Lower lobe of right lung (tissue), 2 donors: Measurements from ENCODE around the gene OTUD5. TPM values are rescaled to one million over a fixed set of nuclear protein-coding genes. Genes with fewer than 3 reads are reported as not detected.
A peak's percentile ranks its signal among the peaks of the same experiment; 100 is the strongest.
"Not testable (repeated sequence)": the region's sequence is repeated elsewhere in the genome, so short reads cannot be mapped to it uniquely, and the experiment has no call there.

Experiments
- ATAC-seq, 2 donors: fragments of 200-7000 bp; cut with Tn5 transposase; one replicate each; pipeline ENCODE4 v1.9.1; 2020 to 2022; ENCODE audit warnings: mild to moderate bottlenecking in 2 of 2, moderate library complexity in 2 of 2
- DNase-seq: peaks from one replicate; pipeline ENCODE4 v3.0.0-alpha.2; 2020
- H3K27ac ChIP-seq: fragments of 200-600 bp; one replicate; pipeline ENCODE4 v1.8.0; 2022
- H3K27me3 ChIP-seq: fragments of 200-600 bp; one replicate; pipeline ENCODE4 v1.8.0; 2022; ENCODE audit warnings: low read depth
- H3K36me3 ChIP-seq: fragments of 200-600 bp; one replicate; pipeline ENCODE4 v1.8.0; 2022; ENCODE audit warnings: mild to moderate bottlenecking
- H3K4me1 ChIP-seq: fragments of 200-600 bp; one replicate; pipeline ENCODE4 v1.8.0; 2022
- H3K4me3 ChIP-seq: fragments of 200-600 bp; one replicate; pipeline ENCODE4 v1.8.0; 2022; ENCODE audit warnings: mild to moderate bottlenecking
- H3K9me3 ChIP-seq: fragments of 200-600 bp; one replicate; pipeline ENCODE4 v1.8.0; 2022
- intact Hi-C: fragments of 100-400 bp; cut with DNase I; formaldehyde crosslinking; loops from one replicate; pipeline ENCODE4 v1.11.0; 2022
- total RNA-seq: library from RNA; stranded (reverse); fragmentation: NEBNext Ultra II Directional; extraction: Animal tissue kit (Norgen Biotek cat#: 25700); gene quantifications from one replicate; pipeline ENCODE4 v1.2.1, GENCODE V29; 2021
- TF ChIP-seq, protein P1 (sequence below): fragments of 200-600 bp; IDR thresholded peaks from one replicate; pipeline ENCODE4 v1.8.0; 2022; ENCODE audit warnings: antibody characterized with exemption, mild to moderate bottlenecking
- donor health status: DM: no; HTN: yes; CAD: no; lungs with severe emphysema.

OTUD5 gene
- total RNA-seq, 1 donor from 2014 or later = 45.8 TPM

DNA sequence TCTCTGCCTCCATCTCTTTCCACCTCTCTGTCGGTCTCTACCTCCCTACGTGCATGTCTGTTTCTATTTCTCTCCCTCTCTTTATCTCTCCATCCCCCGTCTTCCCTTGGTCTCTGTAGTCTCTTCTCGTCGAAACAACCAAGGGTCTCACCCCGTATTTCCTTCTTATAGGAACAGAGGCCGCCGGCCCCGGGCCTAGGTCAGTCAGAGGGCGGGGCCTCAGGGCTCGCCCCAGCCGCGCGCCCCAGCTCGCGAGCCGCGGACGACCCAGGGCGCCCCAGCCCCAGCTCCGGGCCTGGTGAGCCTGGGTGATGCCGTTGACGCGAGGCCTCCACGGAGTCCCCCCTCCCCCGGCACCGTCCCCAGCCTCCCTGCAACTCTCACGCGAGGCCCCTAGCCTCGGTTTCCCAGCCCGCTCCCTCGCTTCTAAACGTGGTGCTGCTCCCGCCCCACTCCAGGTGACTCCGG is 66.4 kb downstream of the OTUD5 start:
- peak overlapping the region; percentile 68 for H3K27ac ChIP-seq

DNA sequence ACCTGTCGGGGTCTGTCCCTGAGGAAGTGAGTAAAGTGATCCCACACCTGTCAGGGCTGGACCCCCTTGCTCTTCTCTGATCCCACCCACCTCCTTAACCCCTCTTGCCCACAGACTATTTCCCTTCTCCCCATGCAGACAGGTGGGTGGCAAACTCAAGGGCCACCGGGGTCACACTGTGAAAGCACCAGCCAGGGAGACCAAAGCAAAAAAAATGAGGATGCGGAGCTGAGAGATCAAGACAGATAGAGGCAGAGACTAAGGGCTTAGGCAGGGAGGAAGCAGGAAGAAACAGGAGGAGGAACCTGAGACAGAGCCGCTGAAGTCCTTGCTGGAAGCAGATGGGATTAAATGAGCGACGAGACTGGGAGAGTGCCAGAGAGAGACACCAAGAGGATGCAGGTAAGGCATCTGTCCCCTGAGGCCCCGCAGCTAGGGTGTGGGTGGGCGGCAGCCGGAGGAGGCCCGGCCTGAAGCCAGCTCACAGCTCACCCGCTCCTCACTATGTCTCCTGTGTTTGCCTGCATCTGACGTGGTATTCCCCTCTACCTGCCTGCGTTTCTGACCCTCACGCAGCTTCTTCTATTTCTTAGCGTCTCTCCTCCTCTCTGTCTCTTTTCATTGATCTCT is 67.0 kb downstream of the OTUD5 start:
- Histone ChIP-seq H3K4me3 (peak overlapping the region; percentile 62), H3K27ac (no peak overlapping the region), H3K4me1 (peaks cover 11% of the 10 kb centered on the region), H3K9me3 (no peaks in the 10 kb centered on the region), H3K36me3 (peaks cover 7% of the 10 kb centered on the region), H3K27me3 (no peaks in the 10 kb centered on the region)
- intact Hi-C loops = no loop called here
- ATAC-seq (no peak), DNase-seq (no peak)
- TF ChIP-seq, protein P1, sequence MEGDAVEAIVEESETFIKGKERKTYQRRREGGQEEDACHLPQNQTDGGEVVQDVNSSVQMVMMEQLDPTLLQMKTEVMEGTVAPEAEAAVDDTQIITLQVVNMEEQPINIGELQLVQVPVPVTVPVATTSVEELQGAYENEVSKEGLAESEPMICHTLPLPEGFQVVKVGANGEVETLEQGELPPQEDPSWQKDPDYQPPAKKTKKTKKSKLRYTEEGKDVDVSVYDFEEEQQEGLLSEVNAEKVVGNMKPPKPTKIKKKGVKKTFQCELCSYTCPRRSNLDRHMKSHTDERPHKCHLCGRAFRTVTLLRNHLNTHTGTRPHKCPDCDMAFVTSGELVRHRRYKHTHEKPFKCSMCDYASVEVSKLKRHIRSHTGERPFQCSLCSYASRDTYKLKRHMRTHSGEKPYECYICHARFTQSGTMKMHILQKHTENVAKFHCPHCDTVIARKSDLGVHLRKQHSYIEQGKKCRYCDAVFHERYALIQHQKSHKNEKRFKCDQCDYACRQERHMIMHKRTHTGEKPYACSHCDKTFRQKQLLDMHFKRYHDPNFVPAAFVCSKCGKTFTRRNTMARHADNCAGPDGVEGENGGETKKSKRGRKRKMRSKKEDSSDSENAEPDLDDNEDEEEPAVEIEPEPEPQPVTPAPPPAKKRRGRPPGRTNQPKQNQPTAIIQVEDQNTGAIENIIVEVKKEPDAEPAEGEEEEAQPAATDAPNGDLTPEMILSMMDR = no peak

More for the DNA sequence above, 66.4 kb downstream of the OTUD5 start:
- ATAC-seq (peak; percentile 75 to 77), DNase-seq (peak; percentile 47)
- intact Hi-C loops = no loop called here
- H3K27me3 ChIP-seq = no peaks in the 10 kb centered on the region
- peak overlapping the region; percentile 62 for H3K4me3 ChIP-seq
- H3K9me3 ChIP-seq = no peaks in the 10 kb centered on the region
- H3K4me1 ChIP-seq = peaks cover 11% of the 10 kb centered on the region
- TF ChIP-seq, protein P1 = no peak
- H3K36me3 ChIP-seq = peaks cover 7% of the 10 kb centered on the region

DNA sequence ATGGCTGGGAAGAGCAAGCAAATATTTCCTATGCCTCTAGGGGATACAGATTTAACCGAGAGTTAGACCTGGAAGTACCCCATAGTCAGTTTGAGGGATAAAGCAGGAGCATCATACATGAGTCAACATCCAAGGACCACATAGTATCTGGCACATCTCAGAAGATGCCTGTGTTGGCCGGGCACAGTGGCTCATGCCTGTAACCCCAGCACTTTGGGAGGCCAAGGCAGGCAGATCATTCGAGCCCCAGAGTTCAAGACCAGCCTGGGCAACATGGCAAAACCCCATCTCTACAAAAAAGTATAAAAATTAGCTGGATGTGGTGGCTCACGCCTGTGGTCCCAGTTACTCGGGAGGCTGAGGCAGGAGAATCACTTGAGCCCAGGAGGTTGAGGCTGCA is 70.8 kb downstream of the OTUD5 start:
- H3K36me3 ChIP-seq, intact Hi-C loops, H3K4me1 ChIP-seq, H3K27ac ChIP-seq, H3K27me3 ChIP-seq, DNase-seq, H3K9me3 ChIP-seq, H3K4me3 ChIP-seq, ATAC-seq: not testable (repeated sequence)

DNA sequence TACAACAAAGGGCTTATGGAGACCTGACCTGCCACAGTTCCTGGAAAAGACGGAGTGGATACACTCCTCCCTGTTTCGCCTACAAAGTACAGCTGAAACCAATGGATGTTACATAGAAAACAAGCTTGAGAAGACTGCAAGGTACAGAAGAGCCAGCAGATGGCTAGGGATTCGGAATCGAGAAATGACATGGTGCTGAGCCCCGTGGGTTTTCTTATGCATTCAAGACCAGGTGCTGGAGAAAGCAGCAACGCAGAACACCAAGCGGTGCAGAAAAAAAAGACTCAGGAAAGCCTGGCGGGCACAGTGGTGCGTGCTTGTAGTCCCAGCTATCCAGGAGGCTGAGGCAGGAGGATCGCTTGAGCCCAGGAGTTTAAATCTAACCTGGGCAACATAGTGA is 73.7 kb downstream of the OTUD5 start:
- H3K27ac ChIP-seq = no peak overlapping the region
- no peak overlapping the region for H3K4me3 ChIP-seq
- DNase-seq (no peak), ATAC-seq (no peak)
- no peaks in the 10 kb centered on the region for H3K4me1 ChIP-seq
- H3K9me3 ChIP-seq = no peaks in the 10 kb centered on the region
- no peaks in the 10 kb centered on the region for H3K36me3 ChIP-seq
- H3K27me3 ChIP-seq = no peaks in the 10 kb centered on the region
- TF ChIP-seq, protein P1 = no peak
- intact Hi-C loops = no loop called here

DNA sequence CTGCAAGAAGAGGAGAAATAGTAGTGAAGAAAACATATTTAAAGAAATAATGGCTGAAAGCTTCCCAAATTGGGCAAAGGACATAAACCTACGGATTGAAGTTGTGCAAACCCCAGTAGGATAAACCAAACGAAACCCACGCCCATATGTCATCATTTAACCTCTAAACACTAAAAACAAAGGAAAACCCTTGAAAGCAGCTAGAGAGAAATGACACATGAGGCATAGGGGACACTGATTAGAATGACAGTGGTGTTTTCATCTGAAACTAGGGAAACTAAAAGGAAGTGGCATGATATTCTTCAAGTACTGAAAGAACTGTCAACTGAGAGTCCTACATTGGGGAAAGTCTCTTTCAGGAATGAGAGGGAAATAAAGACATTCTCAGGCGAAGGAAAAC is 80.5 kb downstream of the OTUD5 start:
- H3K4me3 ChIP-seq, intact Hi-C loops, H3K27ac ChIP-seq, H3K36me3 ChIP-seq, DNase-seq, H3K27me3 ChIP-seq, H3K4me1 ChIP-seq, H3K9me3 ChIP-seq: not testable (repeated sequence)
- peak in 1 of 2 donors; percentile 14 for ATAC-seq

Other genes starting within 250 kb of the OTUD5 start
- gene GLOD5, start 195.9 kb downstream of the OTUD5 start, total RNA-seq = 0.95 TPM
- gene GATA1, start 171.0 kb downstream of the OTUD5 start, total RNA-seq = 1.2 TPM
- gene HDAC6, start 155.5 kb downstream of the OTUD5 start, total RNA-seq = 96.1 TPM
- gene ERAS, start 131.1 kb downstream of the OTUD5 start, total RNA-seq = not detected
- 3.0 TPM for gene PCSK1N, start 122.0 kb downstream of the OTUD5 start, total RNA-seq
- 37.7 TPM for gene TIMM17B, start 59.8 kb downstream of the OTUD5 start, total RNA-seq
- gene PQBP1, start 59.7 kb downstream of the OTUD5 start, total RNA-seq = 55.0 TPM
- 21.3 TPM for gene SLC35A2, start 46.0 kb downstream of the OTUD5 start, total RNA-seq
- gene PIM2, start 38.6 kb downstream of the OTUD5 start, total RNA-seq = 20.6 TPM
- gene KCND1, start 14.2 kb upstream of the OTUD5 start, total RNA-seq = 1.8 TPM
- 54.2 TPM for gene GRIPAP1, start 44.7 kb upstream of the OTUD5 start, total RNA-seq
- gene TFE3, start 85.8 kb upstream of the OTUD5 start, total RNA-seq = 51.4 TPM
- 9.5 TPM for gene CCDC120, start 101.4 kb upstream of the OTUD5 start, total RNA-seq
- 17.4 TPM for gene PRAF2, start 116.4 kb upstream of the OTUD5 start, total RNA-seq
- 54.8 TPM for gene WDR45, start 122.3 kb upstream of the OTUD5 start, total RNA-seq
- gene GPKOW, start 166.1 kb upstream of the OTUD5 start, total RNA-seq = 19.1 TPM
- 6.7 TPM for gene MAGIX, start 205.2 kb upstream of the OTUD5 start, total RNA-seq
- 91.8 TPM for gene PLP2, start 214.3 kb upstream of the OTUD5 start, total RNA-seq
- 13.1 TPM for gene PRICKLE3, start 228.8 kb upstream of the OTUD5 start, total RNA-seq
- gene SYP, start 242.6 kb upstream of the OTUD5 start, total RNA-seq = 4.2 TPM